Measurements from ENCODE around the gene SELENOI.
A peak's percentile ranks its signal among the peaks of the same experiment; 100 is the strongest.
"Not testable (repeated sequence)": the region's sequence is repeated elsewhere in the genome, so short reads cannot be mapped to it uniquely, and the experiment has no call there.

Gene SELENOI

GRCh38 chr2:26355038-26355995 is 9.4 kb downstream of the SELENOI start:
- in situ Hi-C loops (cut with HindIII; ENCODE audit: low pct_unique_long_range_greater_than_20kb, low sequenced_read_pairs) = no loop called here
- TF ChIP-seq JUND (IDR thresholded peaks at IDR 0.05; ENCODE audit: low read depth) = no peak
- peak; percentile 22 to 84 for DNase-seq (ENCODE audit: low read depth in 1 of 2, low spot score in 1 of 2)

GRCh38 chr2:26356111-26356510 is 10.2 kb downstream of the SELENOI start:
- in situ Hi-C loops (cut with HindIII; ENCODE audit: low pct_unique_long_range_greater_than_20kb, low sequenced_read_pairs) = no loop called here
- no peak for TF ChIP-seq JUND (IDR thresholded peaks at IDR 0.05; ENCODE audit: low read depth)
- no peak for DNase-seq (ENCODE audit: low read depth in 1 of 2, low spot score in 1 of 2)

GRCh38 chr2:26356771-26357170 is 10.8 kb downstream of the SELENOI start:
- TF ChIP-seq JUND (IDR thresholded peaks at IDR 0.05; ENCODE audit: low read depth) = no peak
- no peak for DNase-seq (ENCODE audit: low read depth in 1 of 2, low spot score in 1 of 2)
- in situ Hi-C loops (cut with HindIII; ENCODE audit: low pct_unique_long_range_greater_than_20kb, low sequenced_read_pairs) = no loop called here

GRCh38 chr2:26359886-26360473 is 14.0 kb downstream of the SELENOI start:
- no peak for DNase-seq (ENCODE audit: low read depth in 1 of 2, low spot score in 1 of 2)
- in situ Hi-C loops (cut with HindIII; ENCODE audit: low pct_unique_long_range_greater_than_20kb, low sequenced_read_pairs) = no loop called here

GRCh38 chr2:26363323-26363722 is 17.4 kb downstream of the SELENOI start:
- no peak for TF ChIP-seq JUND (IDR thresholded peaks at IDR 0.05; ENCODE audit: low read depth)
- DNase-seq (ENCODE audit: low read depth in 1 of 2, low spot score in 1 of 2) = no peak
- in situ Hi-C loops (cut with HindIII; ENCODE audit: low pct_unique_long_range_greater_than_20kb, low sequenced_read_pairs) = no loop called here

More at GRCh38 chr2:26359886-26360473, 14.0 kb downstream of the SELENOI start:
- no peak for TF ChIP-seq JUND (IDR thresholded peaks at IDR 0.05; ENCODE audit: low read depth)

GRCh38 chr2:26363958-26364357 is 18.0 kb downstream of the SELENOI start:
- in situ Hi-C loops (cut with HindIII; ENCODE audit: low pct_unique_long_range_greater_than_20kb, low sequenced_read_pairs) = no loop called here
- DNase-seq (ENCODE audit: low read depth in 1 of 2, low spot score in 1 of 2) = no peak
- TF ChIP-seq JUND (IDR thresholded peaks at IDR 0.05; ENCODE audit: low read depth) = no peak

GRCh38 chr2:26364669-26365068 is 18.7 kb downstream of the SELENOI start:
- DNase-seq (ENCODE audit: low read depth in 1 of 2, low spot score in 1 of 2) = no peak
- in situ Hi-C loops (cut with HindIII; ENCODE audit: low pct_unique_long_range_greater_than_20kb, low sequenced_read_pairs) = no loop called here
- TF ChIP-seq JUND (IDR thresholded peaks at IDR 0.05; ENCODE audit: low read depth) = no peak

- no peak for TF ChIP-seq JUND (IDR thresholded peaks at IDR 0.05; ENCODE audit: low read depth)
- in situ Hi-C loops (cut with HindIII; ENCODE audit: low pct_unique_long_range_greater_than_20kb, low sequenced_read_pairs) = no loop called here
- no peak for DNase-seq (ENCODE audit: low read depth in 1 of 2, low spot score in 1 of 2)
Measured at GRCh38 chr2:26366957-26367356, 21.0 kb downstream of the SELENOI start.

- in situ Hi-C loops (cut with HindIII; ENCODE audit: low pct_unique_long_range_greater_than_20kb, low sequenced_read_pairs); DNase-seq (ENCODE audit: low read depth in 1 of 2, low spot score in 1 of 2): not testable (repeated sequence)
Measured at GRCh38 chr2:26369664-26370063, 23.7 kb downstream of the SELENOI start.

GRCh38 chr2:26370909-26371308 is 25.0 kb downstream of the SELENOI start:
- in situ Hi-C loops (cut with HindIII; ENCODE audit: low pct_unique_long_range_greater_than_20kb, low sequenced_read_pairs); DNase-seq (ENCODE audit: low read depth in 1 of 2, low spot score in 1 of 2): not testable (repeated sequence)

- in situ Hi-C loops (cut with HindIII; ENCODE audit: low pct_unique_long_range_greater_than_20kb, low sequenced_read_pairs) = no loop called here
- no peak for DNase-seq (ENCODE audit: low read depth in 1 of 2, low spot score in 1 of 2)
- TF ChIP-seq JUND (IDR thresholded peaks at IDR 0.05; ENCODE audit: low read depth) = no peak
Measured at GRCh38 chr2:26376799-26377198, 30.9 kb downstream of the SELENOI start.

GRCh38 chr2:26380281-26380680 is 34.3 kb downstream of the SELENOI start:
- no peak for DNase-seq (ENCODE audit: low read depth in 1 of 2, low spot score in 1 of 2)
- TF ChIP-seq JUND (IDR thresholded peaks at IDR 0.05; ENCODE audit: low read depth) = no peak
- in situ Hi-C loops (cut with HindIII; ENCODE audit: low pct_unique_long_range_greater_than_20kb, low sequenced_read_pairs) = no loop called here

- DNase-seq (ENCODE audit: low read depth in 1 of 2, low spot score in 1 of 2) = no peak
- in situ Hi-C loops (cut with HindIII; ENCODE audit: low pct_unique_long_range_greater_than_20kb, low sequenced_read_pairs) = no loop called here
- TF ChIP-seq JUND (IDR thresholded peaks at IDR 0.05; ENCODE audit: low read depth) = no peak
Measured at GRCh38 chr2:26382564-26382963, 36.6 kb downstream of the SELENOI start.
